Activated CD4-positive, alpha-beta memory T cell treated with anti-CD3 and anti-CD28 coated beads, Interleukin-2, amount 10 ng/mL, durations not matched to agents 7 days and 5 days (primary cell): ENCODE results near the gene ZNF484. TPM values are rescaled to one million over a fixed set of nuclear protein-coding genes. Genes with fewer than 3 reads are reported as not detected.
A peak's percentile ranks its signal among the peaks of the same experiment; 100 is the strongest.
"Not testable (repeated sequence)": the region's sequence is repeated elsewhere in the genome, so short reads cannot be mapped to it uniquely, and the experiment has no call there.

ENCODE experiments used
- CTCF ChIA-PET: fragments of 350-600 bp; sonication (Branson Sonifier 250); formaldehyde crosslinking; loops from one replicate; lab custom pipeline; 2021; ENCODE audit warnings: antibody characterized with exemption, inconsistent platforms; lab: Charles Lee
- POLR2A ChIA-PET: fragments of 350-600 bp; sonication (Branson Sonifier 250); formaldehyde crosslinking; loops from one replicate; lab custom pipeline; 2021; ENCODE audit warnings: antibody characterized with exemption; lab: Charles Lee
- DNase-seq: peaks from one replicate; pipeline ENCODE4 v3.0.0-alpha.2; 2020
- H3K27ac Mint-ChIP-seq: one replicate; pipeline ENCODE4 v1.8.0; 2021; ENCODE audit warnings: mild to moderate bottlenecking, mixed read lengths
- H3K27me3 Mint-ChIP-seq: one replicate; pipeline ENCODE4 v1.8.0; 2021; ENCODE audit warnings: mixed read lengths
- H3K36me3 Mint-ChIP-seq: one replicate; pipeline ENCODE4 v1.8.0; 2021; ENCODE audit warnings: low read depth, mixed read lengths
- H3K4me1 Mint-ChIP-seq: one replicate; pipeline ENCODE4 v1.8.0; 2021; ENCODE audit warnings: mixed read lengths
- H3K4me3 Mint-ChIP-seq: one replicate; pipeline ENCODE4 v1.8.0; 2021; ENCODE audit warnings: mild to moderate bottlenecking, mixed read lengths
- H3K9me3 Mint-ChIP-seq: one replicate; pipeline ENCODE4 v1.8.0; 2021; ENCODE audit warnings: mixed read lengths
- total RNA-seq, 2 experiments: library from RNA; stranded (reverse); gene quantifications; one replicate each; pipeline ENCODE4 v1.2.3, GENCODE V29; 2021

The ZNF484 gene
- total RNA-seq, 2 experiments from 2014 or later = 12.7 to 13.2 TPM

DNA sequence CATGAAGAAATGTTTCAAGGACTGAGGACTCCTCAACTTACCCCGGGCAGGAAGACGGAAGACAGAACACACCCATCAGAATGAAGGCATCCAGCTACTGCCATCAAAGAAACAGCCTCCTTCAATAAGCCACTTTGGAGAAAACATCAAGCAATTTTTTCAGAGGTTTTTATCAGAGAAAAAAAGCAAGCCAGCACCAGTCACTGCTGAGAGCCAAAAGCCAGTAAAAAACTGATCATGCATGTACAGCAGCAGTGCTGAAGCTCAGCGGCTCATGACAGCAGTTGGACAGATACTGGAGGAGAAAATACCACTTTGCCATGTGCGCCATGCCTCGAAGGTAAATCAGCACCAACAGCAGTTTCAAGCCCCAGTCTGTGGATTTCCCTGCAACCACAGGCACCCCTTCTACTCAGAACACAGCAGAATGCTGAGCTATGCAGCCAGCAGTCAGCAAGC is 10.1 kb upstream of the ZNF484 start:
- ChIA-PET POLR2A (interaction anchor here (1.0 kb wide), 1 partner anchor 67 kb away, joined by 4 read pairs; no protein-coding TSS in a partner anchor), CTCF (no interaction called here)
- peak overlapping the region; percentile 50 for H3K27ac Mint-ChIP-seq
- H3K4me1 Mint-ChIP-seq = peaks cover 37% of the 10 kb centered on the region
- no peaks in the 10 kb centered on the region for H3K9me3 Mint-ChIP-seq
- H3K27me3 Mint-ChIP-seq = peaks cover 3% of the 10 kb centered on the region
- no peak overlapping the region for H3K4me3 Mint-ChIP-seq
- peak; percentile 44 for DNase-seq
- H3K36me3 Mint-ChIP-seq = no peaks in the 10 kb centered on the region

DNA sequence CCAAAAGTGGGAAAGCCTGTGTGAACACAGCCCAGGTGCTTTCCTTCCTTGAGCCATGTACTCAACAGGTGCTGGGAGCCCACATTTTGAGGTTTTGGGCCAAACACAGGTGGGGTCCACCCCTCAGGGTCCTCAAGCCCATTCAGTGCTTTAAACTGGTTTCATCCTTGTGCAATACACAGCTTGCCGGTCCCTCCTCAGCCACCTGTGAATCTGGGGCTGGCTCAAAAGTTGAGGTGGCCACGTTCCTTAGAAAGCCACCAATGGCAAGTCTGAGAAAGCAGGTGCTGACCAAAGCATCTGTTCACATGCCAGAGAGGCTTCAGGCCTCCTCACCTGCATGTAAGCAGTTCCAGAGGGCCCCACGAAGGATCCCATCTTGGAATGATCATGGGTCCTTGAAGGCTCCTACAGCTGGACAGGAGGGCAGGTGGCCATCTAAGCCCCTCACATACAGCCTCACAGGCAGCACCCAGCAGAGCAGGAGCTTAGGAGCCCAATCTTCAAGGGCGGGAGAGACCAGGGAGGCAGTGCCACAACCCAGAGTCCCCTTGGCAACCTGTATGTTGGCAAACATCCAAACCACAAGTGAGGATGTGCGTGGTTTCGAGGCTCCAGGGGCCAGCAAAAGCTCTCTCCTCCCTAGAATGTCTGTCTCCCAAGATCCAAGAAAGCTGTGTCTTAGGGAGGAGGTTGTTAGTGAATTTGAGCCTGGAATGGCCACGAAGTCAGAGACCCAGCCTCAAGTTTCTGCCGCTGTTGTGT is 9.2 kb upstream of the ZNF484 start:
- H3K27me3 Mint-ChIP-seq, POLR2A ChIA-PET, H3K4me3 Mint-ChIP-seq, H3K36me3 Mint-ChIP-seq, H3K9me3 Mint-ChIP-seq, CTCF ChIA-PET, H3K27ac Mint-ChIP-seq: not testable (repeated sequence)
- H3K4me1 Mint-ChIP-seq = peaks cover 30% of the 10 kb centered on the region
- peak; percentile 59 for DNase-seq

DNA sequence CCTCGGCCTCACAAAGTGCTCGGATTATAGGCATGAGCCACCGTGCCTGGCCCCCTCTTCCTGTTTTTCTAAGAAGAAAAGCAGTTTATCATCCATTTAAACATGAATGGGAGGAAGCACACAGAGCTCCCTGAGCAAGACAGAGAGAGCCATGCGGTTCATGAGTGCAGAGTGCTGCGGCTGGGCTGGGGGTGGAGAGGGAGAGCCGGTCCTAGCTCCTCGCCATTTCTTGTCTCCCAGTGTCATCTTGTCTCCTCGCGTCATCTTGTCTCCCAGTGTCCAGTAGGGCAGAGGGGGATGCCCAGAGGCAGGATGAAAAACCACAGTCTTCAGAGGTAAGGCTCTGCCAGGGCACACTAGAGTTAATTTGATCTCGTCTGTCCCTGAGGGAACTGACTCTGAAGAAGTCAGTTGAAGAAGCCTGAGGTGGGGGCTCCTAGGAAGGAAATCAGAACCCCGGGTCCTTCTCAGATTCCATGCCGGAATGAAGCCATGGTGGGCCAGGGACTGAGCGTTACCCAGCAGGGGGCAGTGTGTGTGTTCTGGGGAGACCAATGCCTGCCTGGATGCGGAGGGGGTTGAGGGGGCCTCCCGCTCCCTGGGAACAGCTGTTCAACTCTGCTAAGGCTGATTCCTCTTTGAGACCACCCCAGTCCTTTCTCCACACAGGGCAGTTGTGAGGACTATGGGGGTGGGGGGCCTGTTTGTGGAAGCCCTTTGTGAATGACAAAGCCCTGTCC is 6.0 kb upstream of the ZNF484 start:
- CTCF ChIA-PET, H3K4me3 Mint-ChIP-seq, H3K36me3 Mint-ChIP-seq, POLR2A ChIA-PET, H3K27me3 Mint-ChIP-seq, DNase-seq, H3K27ac Mint-ChIP-seq, H3K9me3 Mint-ChIP-seq: not testable (repeated sequence)
- peaks cover 27% of the 10 kb centered on the region for H3K4me1 Mint-ChIP-seq

DNA sequence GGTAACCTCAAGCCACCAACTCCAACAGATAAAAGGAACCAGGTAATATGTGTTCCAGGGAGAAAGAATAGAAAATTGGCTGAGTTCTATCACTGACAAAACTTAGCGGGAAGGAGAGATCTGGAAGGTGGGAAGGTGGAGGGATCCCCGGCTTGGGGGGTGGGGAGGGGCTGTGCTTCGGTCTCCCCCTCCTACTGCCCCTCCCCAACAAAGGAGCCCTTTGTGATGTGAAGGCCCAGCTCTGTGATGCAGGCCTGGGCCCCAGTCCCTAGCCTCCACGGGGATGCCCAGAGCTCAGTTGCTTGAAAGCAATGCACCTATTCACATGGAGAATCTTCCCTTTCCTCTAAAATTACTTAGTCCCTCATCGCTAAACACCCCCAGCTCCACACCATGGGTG is 4.4 kb upstream of the ZNF484 start:
- CTCF ChIA-PET = no interaction called here
- Mint-ChIP-seq H3K36me3 (peaks cover 14% of the 10 kb centered on the region), H3K9me3 (peaks cover 2% of the 10 kb centered on the region), H3K27ac (no peak overlapping the region), H3K4me3 (no peak overlapping the region), H3K27me3 (no peaks in the 10 kb centered on the region), H3K4me1 (peaks cover 23% of the 10 kb centered on the region)
- POLR2A ChIA-PET = no interaction called here
- no peak for DNase-seq

DNA sequence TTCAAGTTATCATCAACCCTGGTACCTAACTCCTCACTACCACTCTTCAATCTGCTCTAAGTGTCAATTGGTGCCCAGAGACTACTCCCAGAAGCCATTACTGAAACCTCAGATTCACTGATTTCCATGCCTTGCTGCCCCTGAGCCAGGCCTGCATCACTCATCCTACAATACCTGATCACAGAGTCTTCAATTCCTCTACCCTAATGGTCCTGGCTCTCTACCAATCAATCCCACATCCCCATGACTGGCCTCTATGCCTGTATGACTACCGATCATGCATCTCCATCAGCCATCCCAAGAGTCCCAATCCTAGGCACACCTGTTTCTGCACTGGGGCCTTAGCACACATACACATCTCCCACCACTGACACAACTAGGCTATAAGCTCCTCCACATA is 2.5 kb downstream of the ZNF484 start:
- Mint-ChIP-seq H3K27me3 (no peaks in the 10 kb centered on the region), H3K36me3 (peaks cover 48% of the 10 kb centered on the region), H3K4me1 (peaks cover 37% of the 10 kb centered on the region), H3K9me3 (peaks cover 2% of the 10 kb centered on the region), H3K27ac (no peak overlapping the region), H3K4me3 (no peak overlapping the region)
- ChIA-PET CTCF (no interaction called here), POLR2A (interaction anchor here (0.8 kb wide), 1 partner anchor 80 kb away, joined by 4 read pairs; no protein-coding TSS in a partner anchor)
- no peak for DNase-seq

DNA sequence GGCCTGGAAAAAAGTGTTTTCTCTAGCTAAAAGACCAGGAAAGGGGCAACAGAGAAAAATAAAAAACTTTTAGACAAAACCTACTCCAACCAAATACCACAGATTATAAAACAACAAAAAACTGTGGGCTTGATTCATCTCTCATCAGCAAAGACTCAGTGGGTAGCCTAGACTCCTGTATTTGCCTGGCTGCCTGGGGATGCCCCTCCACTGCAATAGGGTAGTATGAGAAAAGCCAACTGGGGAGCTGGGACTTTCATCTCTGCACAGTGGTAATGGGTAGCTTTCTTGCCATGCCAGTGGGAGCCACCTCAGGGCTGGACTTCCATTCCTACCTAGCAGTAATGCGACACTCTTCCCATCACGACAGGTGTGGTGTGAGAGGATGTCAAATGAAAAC is 7.5 kb downstream of the ZNF484 start:
- peaks cover 18% of the 10 kb centered on the region for H3K9me3 Mint-ChIP-seq
- no peak overlapping the region for H3K4me3 Mint-ChIP-seq
- peaks cover 18% of the 10 kb centered on the region for H3K4me1 Mint-ChIP-seq
- DNase-seq = no peak
- no peak overlapping the region for H3K27ac Mint-ChIP-seq
- ChIA-PET CTCF (no interaction called here), POLR2A (no interaction called here)
- H3K36me3 Mint-ChIP-seq = peaks cover 75% of the 10 kb centered on the region
- H3K27me3 Mint-ChIP-seq = no peaks in the 10 kb centered on the region

DNA sequence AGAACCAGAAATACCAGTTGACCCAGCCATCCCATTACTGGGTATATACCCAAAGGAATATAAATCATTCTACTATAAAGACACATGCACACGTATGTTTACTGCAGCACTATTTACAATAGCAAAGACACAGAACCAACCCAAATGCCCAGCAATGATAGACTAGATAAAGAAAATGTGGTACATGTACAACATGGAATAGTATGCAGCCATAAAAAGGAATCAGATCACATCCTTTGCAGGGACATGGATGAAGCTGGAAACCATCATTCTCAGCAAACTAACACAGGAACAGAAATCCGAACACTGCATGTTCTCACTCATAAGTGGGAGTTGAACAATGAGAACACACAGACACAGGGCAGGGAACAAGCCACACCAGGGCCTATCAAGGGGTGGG is 11.2 kb downstream of the ZNF484 start:
- CTCF ChIA-PET, H3K27me3 Mint-ChIP-seq, H3K4me3 Mint-ChIP-seq, H3K27ac Mint-ChIP-seq, POLR2A ChIA-PET, DNase-seq: not testable (repeated sequence)
- H3K9me3 Mint-ChIP-seq = peaks cover 31% of the 10 kb centered on the region
- H3K36me3 Mint-ChIP-seq = peaks cover 90% of the 10 kb centered on the region
- H3K4me1 Mint-ChIP-seq = peaks cover 16% of the 10 kb centered on the region

DNA sequence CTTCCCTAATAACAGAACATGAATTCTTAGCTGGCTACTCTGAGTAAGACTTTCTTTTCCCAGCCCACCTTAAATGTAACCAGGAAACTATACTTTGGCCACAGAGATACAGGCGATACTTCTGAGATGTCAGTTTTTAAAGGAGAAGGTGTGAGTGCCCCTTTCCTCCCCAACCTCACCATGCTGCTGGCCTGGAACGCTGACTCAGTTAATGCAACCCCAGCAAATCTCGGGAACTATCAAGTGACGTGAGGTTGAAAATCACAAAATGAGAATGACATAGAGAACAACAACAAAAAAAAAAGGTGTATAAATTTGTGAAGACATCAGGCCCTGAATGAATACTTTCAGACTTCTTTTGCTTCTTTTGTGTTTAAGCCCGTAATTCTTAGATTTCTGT is 13.7 kb downstream of the ZNF484 start:
- H3K4me3 Mint-ChIP-seq = no peak overlapping the region
- peaks cover 42% of the 10 kb centered on the region for H3K9me3 Mint-ChIP-seq
- POLR2A ChIA-PET = no interaction called here
- no peak for DNase-seq
- no peaks in the 10 kb centered on the region for H3K27me3 Mint-ChIP-seq
- CTCF ChIA-PET = no interaction called here
- H3K4me1 Mint-ChIP-seq = peaks cover 8% of the 10 kb centered on the region
- no peak overlapping the region for H3K27ac Mint-ChIP-seq
- peaks cover 90% of the 10 kb centered on the region for H3K36me3 Mint-ChIP-seq

DNA sequence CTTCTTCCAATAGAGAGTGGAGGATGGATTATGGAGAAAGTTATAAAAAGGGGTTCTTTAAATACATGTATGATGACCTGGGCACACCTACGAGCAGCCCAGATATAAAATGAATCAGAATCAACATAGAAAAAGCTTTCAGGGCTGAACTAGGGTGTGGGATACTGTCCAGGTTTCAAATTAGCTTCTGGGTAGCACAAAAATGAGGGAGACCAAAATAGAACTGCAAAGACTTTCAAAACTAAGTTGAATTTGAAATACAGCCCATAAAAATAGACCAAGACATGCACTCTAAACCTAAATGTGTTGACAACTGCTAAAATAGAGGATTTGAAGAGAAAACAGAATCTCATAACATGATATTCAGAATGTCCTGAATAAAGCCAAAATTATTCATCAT is 17.0 kb downstream of the ZNF484 start:
- H3K27ac Mint-ChIP-seq = no peak overlapping the region
- peaks cover 86% of the 10 kb centered on the region for H3K36me3 Mint-ChIP-seq
- ChIA-PET POLR2A (no interaction called here), CTCF (interaction anchor here (0.6 kb wide), 2 partner anchors 96 to 684 kb away, joined by 3 read pairs; no protein-coding TSS in a partner anchor)
- no peaks in the 10 kb centered on the region for H3K27me3 Mint-ChIP-seq
- peaks cover 8% of the 10 kb centered on the region for H3K4me1 Mint-ChIP-seq
- no peak for DNase-seq
- peaks cover 38% of the 10 kb centered on the region for H3K9me3 Mint-ChIP-seq
- no peak overlapping the region for H3K4me3 Mint-ChIP-seq

DNA sequence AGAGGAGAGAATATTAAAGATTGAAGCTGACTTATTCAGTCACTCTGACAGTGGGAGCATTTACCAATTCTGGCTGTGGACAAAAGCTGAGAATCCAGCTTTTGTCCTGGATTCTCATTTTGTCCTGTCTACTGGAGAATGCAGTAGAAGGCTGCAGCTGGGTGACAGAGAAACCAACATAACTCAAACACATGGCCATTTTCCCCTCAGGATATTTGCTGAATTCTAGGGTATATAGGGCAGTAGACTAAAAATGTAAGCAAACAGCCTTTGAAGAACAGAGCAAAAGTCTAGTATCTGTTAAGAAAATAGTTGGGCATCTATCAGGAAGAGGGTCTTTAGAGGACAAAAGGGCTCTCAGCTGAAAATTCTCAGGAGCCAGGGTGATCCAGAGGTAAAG is 20.6 kb downstream of the ZNF484 start:
- peaks cover 87% of the 10 kb centered on the region for H3K36me3 Mint-ChIP-seq
- peaks cover 37% of the 10 kb centered on the region for H3K9me3 Mint-ChIP-seq
- no peak overlapping the region for H3K27ac Mint-ChIP-seq
- ChIA-PET POLR2A (interaction anchor here (0.6 kb wide), 1 partner anchor 159 kb away, joined by 3 read pairs; no protein-coding TSS in a partner anchor), CTCF (no interaction called here)
- no peaks in the 10 kb centered on the region for H3K27me3 Mint-ChIP-seq
- no peak for DNase-seq
- H3K4me3 Mint-ChIP-seq = no peak overlapping the region
- H3K4me1 Mint-ChIP-seq = peaks cover 5% of the 10 kb centered on the region

DNA sequence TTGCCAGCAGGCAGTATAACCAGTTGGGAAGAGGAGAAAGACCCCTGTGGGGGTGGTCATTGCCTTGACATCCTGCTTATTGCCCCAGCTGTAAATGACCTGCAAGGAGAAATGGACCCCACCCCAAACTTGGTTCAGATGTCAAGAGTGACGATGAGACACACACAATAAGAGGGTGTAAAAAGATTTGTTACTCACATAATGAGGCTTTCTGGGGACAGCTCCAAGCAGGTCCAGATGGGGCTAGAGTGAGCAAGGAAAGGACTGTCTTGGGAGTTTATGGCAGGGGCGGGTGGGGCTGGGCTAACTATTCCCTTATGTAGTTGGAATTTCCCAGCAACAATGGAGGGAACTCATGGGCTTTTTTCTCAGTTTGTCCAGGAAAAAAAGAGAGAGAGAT is 24.1 kb downstream of the ZNF484 start:
- ChIA-PET CTCF (interaction anchor here (0.9 kb wide), 1 partner anchor 63 kb away, joined by 3 read pairs; no protein-coding TSS in a partner anchor), POLR2A (no interaction called here)
- Mint-ChIP-seq H3K36me3 (peaks cover 90% of the 10 kb centered on the region), H3K4me1 (no peaks in the 10 kb centered on the region), H3K27ac (no peak overlapping the region), H3K9me3 (peaks cover 38% of the 10 kb centered on the region), H3K27me3 (no peaks in the 10 kb centered on the region), H3K4me3 (no peak overlapping the region)
- DNase-seq = no peak

DNA sequence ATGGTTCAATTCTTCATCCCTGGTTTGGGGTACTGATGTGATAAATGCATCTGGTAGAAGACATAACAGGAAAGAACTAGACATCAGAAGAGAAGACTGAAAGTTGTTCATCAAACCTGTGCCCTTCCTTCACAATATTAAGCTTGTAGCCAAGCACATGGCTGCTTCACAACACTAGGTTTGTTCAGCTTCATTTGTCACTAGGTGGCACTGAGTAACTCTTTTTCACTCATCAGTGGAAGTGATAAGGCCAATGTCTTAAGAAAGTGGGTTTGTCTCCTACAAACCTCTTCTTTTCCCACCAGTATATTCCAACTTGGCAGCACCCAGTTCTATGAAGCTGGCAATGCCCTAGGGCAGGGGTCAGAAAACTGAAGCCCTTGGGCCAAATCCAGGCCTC is 26.9 kb downstream of the ZNF484 start:
- H3K27ac Mint-ChIP-seq = no peak overlapping the region
- ChIA-PET POLR2A (no interaction called here), CTCF (no interaction called here)
- H3K4me3 Mint-ChIP-seq = no peak overlapping the region
- H3K4me1 Mint-ChIP-seq = no peaks in the 10 kb centered on the region
- peaks cover 49% of the 10 kb centered on the region for H3K9me3 Mint-ChIP-seq
- H3K36me3 Mint-ChIP-seq = peaks cover 93% of the 10 kb centered on the region
- no peak for DNase-seq
- no peaks in the 10 kb centered on the region for H3K27me3 Mint-ChIP-seq

DNA sequence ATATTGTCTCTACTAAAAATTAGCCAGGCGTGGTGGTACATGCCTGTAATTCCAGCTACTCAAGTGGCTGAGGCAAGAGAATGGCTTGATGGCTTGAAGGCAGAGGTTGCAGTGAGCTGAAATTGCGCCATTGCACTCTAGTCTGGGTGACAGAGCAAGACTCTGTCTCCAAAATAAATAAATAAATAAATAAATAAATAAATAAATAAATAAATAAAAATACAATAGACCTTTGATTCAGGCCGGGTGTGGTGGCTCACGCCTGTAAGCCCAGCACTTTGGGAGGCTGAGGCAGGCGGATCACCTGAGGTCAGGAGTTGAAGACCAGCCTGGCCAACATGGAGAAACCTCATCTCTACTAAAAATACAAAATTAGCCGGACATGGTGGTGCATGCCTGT is 29.1 kb downstream of the ZNF484 start:
- H3K27me3 Mint-ChIP-seq, H3K27ac Mint-ChIP-seq, H3K4me1 Mint-ChIP-seq, H3K4me3 Mint-ChIP-seq, POLR2A ChIA-PET, DNase-seq, CTCF ChIA-PET: not testable (repeated sequence)
- peaks cover 62% of the 10 kb centered on the region for H3K9me3 Mint-ChIP-seq
- H3K36me3 Mint-ChIP-seq = peaks cover 88% of the 10 kb centered on the region
